ENCODE measurements around the gene STH. TPM values are rescaled to one million over a fixed set of nuclear protein-coding genes. Genes with fewer than 3 reads are reported as not detected.
A peak's percentile ranks its signal among the peaks of the same experiment; 100 is the strongest.
"Not testable (repeated sequence)": the region's sequence is repeated elsewhere in the genome, so short reads cannot be mapped to it uniquely, and the experiment has no call there.

Gene STH
- total RNA-seq, 1 donor from 2014 or later = not detected

DNA sequence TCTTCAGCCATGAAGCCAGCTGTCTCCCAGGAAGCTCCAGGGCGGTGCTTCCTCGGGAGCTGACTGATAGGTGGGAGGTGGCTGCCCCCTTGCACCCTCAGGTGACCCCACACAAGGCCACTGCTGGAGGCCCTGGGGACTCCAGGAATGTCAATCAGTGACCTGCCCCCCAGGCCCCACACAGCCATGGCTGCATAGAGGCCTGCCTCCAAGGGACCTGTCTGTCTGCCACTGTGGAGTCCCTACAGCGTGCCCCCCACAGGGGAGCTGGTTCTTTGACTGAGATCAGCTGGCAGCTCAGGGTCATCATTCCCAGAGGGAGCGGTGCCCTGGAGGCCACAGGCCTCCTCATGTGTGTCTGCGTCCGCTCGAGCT lies 14.1 kb downstream of the STH start:
- no peak overlapping the region for H3K4me3 Mint-ChIP-seq (ENCODE audit: unreplicated experiment)
- TF ChIP-seq, protein P1, sequence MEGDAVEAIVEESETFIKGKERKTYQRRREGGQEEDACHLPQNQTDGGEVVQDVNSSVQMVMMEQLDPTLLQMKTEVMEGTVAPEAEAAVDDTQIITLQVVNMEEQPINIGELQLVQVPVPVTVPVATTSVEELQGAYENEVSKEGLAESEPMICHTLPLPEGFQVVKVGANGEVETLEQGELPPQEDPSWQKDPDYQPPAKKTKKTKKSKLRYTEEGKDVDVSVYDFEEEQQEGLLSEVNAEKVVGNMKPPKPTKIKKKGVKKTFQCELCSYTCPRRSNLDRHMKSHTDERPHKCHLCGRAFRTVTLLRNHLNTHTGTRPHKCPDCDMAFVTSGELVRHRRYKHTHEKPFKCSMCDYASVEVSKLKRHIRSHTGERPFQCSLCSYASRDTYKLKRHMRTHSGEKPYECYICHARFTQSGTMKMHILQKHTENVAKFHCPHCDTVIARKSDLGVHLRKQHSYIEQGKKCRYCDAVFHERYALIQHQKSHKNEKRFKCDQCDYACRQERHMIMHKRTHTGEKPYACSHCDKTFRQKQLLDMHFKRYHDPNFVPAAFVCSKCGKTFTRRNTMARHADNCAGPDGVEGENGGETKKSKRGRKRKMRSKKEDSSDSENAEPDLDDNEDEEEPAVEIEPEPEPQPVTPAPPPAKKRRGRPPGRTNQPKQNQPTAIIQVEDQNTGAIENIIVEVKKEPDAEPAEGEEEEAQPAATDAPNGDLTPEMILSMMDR (IDR thresholded peaks at IDR 0.05) = no peak
- DNase-seq (ENCODE audit: extremely low spot score, unreplicated experiment) = no peak
- H3K27ac Mint-ChIP-seq (ENCODE audit: unreplicated experiment) = no peak overlapping the region
- no peaks in the 10 kb centered on the region for H3K36me3 Mint-ChIP-seq (ENCODE audit: unreplicated experiment)
- no peaks in the 10 kb centered on the region for H3K9me3 Mint-ChIP-seq (ENCODE audit: unreplicated experiment)
- no peaks in the 10 kb centered on the region for H3K27me3 Mint-ChIP-seq (ENCODE audit: unreplicated experiment)
- peaks cover 18% of the 10 kb centered on the region for H3K4me1 Mint-ChIP-seq (ENCODE audit: unreplicated experiment)

DNA sequence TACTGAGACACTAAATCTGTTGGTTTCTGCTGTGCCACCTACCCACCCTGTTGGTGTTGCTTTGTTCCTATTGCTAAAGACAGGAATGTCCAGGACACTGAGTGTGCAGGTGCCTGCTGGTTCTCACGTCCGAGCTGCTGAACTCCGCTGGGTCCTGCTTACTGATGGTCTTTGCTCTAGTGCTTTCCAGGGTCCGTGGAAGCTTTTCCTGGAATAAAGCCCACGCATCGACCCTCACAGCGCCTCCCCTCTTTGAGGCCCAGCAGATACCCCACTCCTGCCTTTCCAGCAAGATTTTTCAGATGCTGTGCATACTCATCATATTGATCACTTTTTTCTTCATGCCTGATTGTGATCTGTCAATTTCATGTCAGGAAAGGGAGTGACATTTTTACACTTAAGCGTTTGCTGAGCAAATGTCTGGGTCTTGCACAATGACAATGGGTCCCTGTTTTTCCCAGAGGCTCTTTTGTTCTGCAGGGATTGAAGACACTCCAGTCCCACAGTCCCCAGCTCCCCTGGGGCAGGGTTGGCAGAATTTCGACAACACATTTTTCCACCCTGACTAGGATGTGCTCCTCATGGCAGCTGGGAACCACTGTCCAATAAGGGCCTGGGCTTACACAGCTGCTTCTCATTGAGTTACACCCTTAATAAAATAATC lies 14.6 kb downstream of the STH start:
- no peak overlapping the region for H3K4me3 Mint-ChIP-seq (ENCODE audit: unreplicated experiment)
- H3K27ac Mint-ChIP-seq (ENCODE audit: unreplicated experiment) = peak overlapping the region; percentile 39
- no peak for DNase-seq (ENCODE audit: extremely low spot score, unreplicated experiment)
- peaks cover 17% of the 10 kb centered on the region for H3K4me1 Mint-ChIP-seq (ENCODE audit: unreplicated experiment)
- H3K27me3 Mint-ChIP-seq (ENCODE audit: unreplicated experiment) = no peaks in the 10 kb centered on the region
- TF ChIP-seq, protein P1 (IDR thresholded peaks at IDR 0.05) = no peak
- H3K9me3 Mint-ChIP-seq (ENCODE audit: unreplicated experiment) = no peaks in the 10 kb centered on the region
- H3K36me3 Mint-ChIP-seq (ENCODE audit: unreplicated experiment) = no peaks in the 10 kb centered on the region

DNA sequence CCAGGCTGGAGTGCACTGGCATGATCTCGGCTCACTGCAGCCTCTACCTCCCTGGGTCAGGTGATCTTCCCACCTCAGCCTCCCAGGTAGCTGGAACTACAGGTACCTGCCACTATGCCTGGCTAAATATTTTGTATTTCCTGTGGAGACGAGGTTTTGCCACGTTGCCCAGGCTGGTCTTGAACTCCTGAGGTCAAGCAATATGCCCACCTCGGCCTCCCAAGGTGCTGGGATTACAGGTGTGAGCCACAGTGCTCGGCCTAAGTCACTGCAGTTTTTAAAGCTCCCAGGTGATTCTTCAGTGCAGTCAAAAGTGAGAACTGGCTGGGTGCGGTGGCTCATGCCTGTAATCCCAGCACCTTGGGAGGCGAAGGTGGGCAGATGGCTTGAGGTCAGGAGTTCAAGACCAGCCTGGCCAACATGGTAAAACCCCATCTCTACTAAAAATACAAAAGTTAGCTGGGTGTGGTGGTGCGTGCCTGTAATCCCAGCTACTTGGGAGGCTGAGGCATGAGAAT lies 20.4 kb downstream of the STH start:
- H3K27ac Mint-ChIP-seq (ENCODE audit: unreplicated experiment); H3K4me3 Mint-ChIP-seq (ENCODE audit: unreplicated experiment); H3K4me1 Mint-ChIP-seq (ENCODE audit: unreplicated experiment); H3K9me3 Mint-ChIP-seq (ENCODE audit: unreplicated experiment); DNase-seq (ENCODE audit: extremely low spot score, unreplicated experiment); H3K36me3 Mint-ChIP-seq (ENCODE audit: unreplicated experiment); H3K27me3 Mint-ChIP-seq (ENCODE audit: unreplicated experiment): not testable (repeated sequence)

DNA sequence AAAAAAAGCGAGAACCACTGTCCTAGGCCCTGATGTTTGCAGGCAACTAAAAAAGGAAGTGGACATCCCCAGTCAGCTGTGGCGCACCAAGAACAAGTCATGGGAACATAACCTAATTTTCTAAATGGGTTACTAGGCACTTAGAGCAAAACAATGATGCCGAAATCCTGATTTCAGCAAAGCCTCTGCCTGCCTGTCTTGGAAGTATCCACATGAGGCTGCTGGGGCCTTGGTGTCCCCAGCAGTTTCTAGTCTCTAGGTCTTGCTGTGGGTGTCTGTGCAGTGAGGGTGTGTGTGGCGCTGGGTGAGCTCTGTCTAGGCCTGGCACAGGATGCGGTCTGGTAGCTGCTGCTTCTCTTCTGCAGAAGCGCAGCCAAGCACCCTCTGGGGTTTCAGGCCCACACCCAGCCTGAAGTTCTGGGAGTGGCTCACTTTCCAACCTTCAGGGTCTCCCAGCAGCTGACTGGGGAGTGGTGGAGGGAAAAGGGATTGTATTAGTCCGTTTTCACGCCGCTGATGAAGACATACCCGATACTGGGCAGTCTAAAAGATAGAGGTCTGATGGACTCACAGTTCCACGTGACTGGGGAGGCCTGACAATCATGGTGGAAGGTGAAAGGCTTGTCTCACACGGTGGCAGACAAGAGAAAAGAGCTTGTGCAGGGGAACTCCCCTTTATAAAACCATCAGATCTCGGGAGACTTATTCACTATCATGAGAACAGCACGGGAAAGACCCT lies 21.1 kb downstream of the STH start:
- TF ChIP-seq, protein P1 (IDR thresholded peaks at IDR 0.05) = no peak
- Mint-ChIP-seq H3K36me3 (ENCODE audit: unreplicated experiment) (peaks cover 8% of the 10 kb centered on the region), H3K27me3 (ENCODE audit: unreplicated experiment) (no peaks in the 10 kb centered on the region), H3K9me3 (ENCODE audit: unreplicated experiment) (no peaks in the 10 kb centered on the region), H3K4me1 (ENCODE audit: unreplicated experiment) (peaks cover 3% of the 10 kb centered on the region), H3K27ac (ENCODE audit: unreplicated experiment) (peak overlapping the region; percentile 23), H3K4me3 (ENCODE audit: unreplicated experiment) (no peak overlapping the region)
- DNase-seq (ENCODE audit: extremely low spot score, unreplicated experiment) = no peak

DNA sequence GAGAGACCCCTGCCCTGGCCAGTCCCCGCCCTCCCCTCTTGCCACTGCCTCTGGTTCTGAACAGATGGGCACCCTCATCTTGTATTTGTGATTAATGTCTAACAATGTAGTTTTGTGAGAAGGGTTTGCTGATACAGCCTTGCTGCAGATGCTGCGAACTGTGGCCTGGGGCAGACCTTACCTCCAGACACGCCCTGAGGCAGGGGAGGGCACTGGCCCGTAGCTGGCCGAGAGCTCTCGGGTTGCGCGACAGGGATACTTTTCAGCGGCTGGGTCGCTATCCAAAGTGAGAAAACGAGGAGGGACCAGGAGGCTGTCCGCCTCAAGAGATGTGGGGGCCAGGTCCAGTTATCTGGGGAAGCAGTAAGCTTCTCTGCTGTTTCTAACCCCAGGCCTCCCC lies 21.9 kb downstream of the STH start:
- TF ChIP-seq, protein P1 (IDR thresholded peaks at IDR 0.05) = no peak
- Mint-ChIP-seq H3K4me1 (ENCODE audit: unreplicated experiment) (peaks cover 3% of the 10 kb centered on the region), H3K36me3 (ENCODE audit: unreplicated experiment) (peaks cover 11% of the 10 kb centered on the region), H3K27me3 (ENCODE audit: unreplicated experiment) (no peaks in the 10 kb centered on the region), H3K27ac (ENCODE audit: unreplicated experiment) (no peak overlapping the region), H3K9me3 (ENCODE audit: unreplicated experiment) (no peaks in the 10 kb centered on the region), H3K4me3 (ENCODE audit: unreplicated experiment) (no peak overlapping the region)
- DNase-seq (ENCODE audit: extremely low spot score, unreplicated experiment) = no peak

DNA sequence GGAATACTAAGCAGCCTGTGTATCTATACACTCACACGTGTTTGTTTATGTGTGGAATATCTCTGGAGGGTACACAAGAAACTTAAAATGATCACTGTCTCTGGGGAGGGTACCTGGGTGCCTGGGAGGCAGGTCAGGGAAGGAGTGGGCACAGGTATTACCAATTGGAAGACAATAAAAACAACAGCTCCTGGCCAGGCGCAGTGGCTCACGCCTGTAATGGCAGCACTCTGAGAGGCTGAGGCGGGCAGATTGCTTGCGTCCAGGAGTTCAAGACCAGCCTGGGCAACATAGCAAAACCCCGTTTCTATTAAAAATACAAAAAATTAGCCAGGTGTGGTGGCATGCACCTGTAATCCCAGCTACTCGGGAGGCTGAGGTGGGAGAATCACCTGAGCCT lies 24.3 kb downstream of the STH start:
- not testable (repeated sequence) for H3K9me3 Mint-ChIP-seq (ENCODE audit: unreplicated experiment); H3K27ac Mint-ChIP-seq (ENCODE audit: unreplicated experiment); H3K27me3 Mint-ChIP-seq (ENCODE audit: unreplicated experiment); H3K4me1 Mint-ChIP-seq (ENCODE audit: unreplicated experiment); DNase-seq (ENCODE audit: extremely low spot score, unreplicated experiment); H3K4me3 Mint-ChIP-seq (ENCODE audit: unreplicated experiment)
- peaks cover 16% of the 10 kb centered on the region for H3K36me3 Mint-ChIP-seq (ENCODE audit: unreplicated experiment)
